ENCODE data around the gene MYH1. TPM values are rescaled to one million over a fixed set of nuclear protein-coding genes. Genes with fewer than 3 reads are reported as not detected.

Gene MYH1
- total and polyA plus RNA-seq, 9 of the 15 experiments (the other 6 are each of a cell fraction or from before 2014, with no cell fraction given), result not detected

- no peak for TF ChIP-seq RB1 (IDR thresholded peaks at IDR 0.05; ENCODE audit: low read depth)
- TF ChIP-seq ESRRB (CRISPR knock-in tag; IDR thresholded peaks at IDR 0.05; ENCODE audit: borderline replicate concordance), result no peak
Observed at GRCh38 chr17:10458701-10459100, 59.6 kb downstream of the MYH1 start (continued).

GRCh38 chr17:10457952-10458351 lies 60.4 kb downstream of the MYH1 start:
- intact Hi-C loops (cut with micrococcal nuclease), result no loop called here
- Histone ChIP-seq H3K27ac (ENCODE audit: extremely low read depth, low read depth, low read length) (no peak overlapping the region), H3K9me1 (ENCODE audit: control insufficient read depth, insufficient read depth, low read length) (no peaks in the 10 kb centered on the region), H3K4me1 (replicated peaks in 1 of 2; ENCODE audit: control insufficient read depth in 2 of 2, insufficient read depth in 2 of 2, low read length in 2 of 2) (no peaks in the 10 kb centered on the region), H2AFZ (ENCODE audit: low read depth, low read length) (no peak overlapping the region), H4K20me1 (replicated peaks; ENCODE audit: control insufficient read depth, insufficient read depth, low read length) (no peaks in the 10 kb centered on the region), H3K9ac (ENCODE audit: insufficient read depth in 1 of 2, low read depth in 2 of 2, low read length in 2 of 2) (no peak overlapping the region), H3K27me3 (ENCODE audit: control insufficient read depth in 2 of 2, insufficient read depth in 2 of 2, low read length in 2 of 2) (no peaks in the 10 kb centered on the region), H3K79me2 (ENCODE audit: control insufficient read depth, insufficient read depth, low read length) (no peaks in the 10 kb centered on the region), H3K4me2 (ENCODE audit: insufficient read depth, low read length) (no peak overlapping the region), H3K4me3 (no peak overlapping the region), H3K9me3 (replicated peaks; ENCODE audit: control insufficient read depth, insufficient read depth, low read depth, low read length) (no peaks in the 10 kb centered on the region), H3K36me3 (ENCODE audit: control insufficient read depth, insufficient read depth, low read length) (no peaks in the 10 kb centered on the region)
- BruUV-seq (replicated peaks), result no TSS peak
- ATAC-seq, result no peak
- no peak for FAIRE-seq
- in situ Hi-C loops (cut with MboI), result no loop called here
- DNase-seq (ENCODE audit: extremely low read depth in 1 of 4, low spot score in 3 of 4), result no peak
- ChIA-PET CTCF (ENCODE audit: low intra/inter-chr PET ratio) (no interaction called here), POLR2A (no interaction called here)
- 0% methylated on average over 1 of the region's 1 CpG for WGBS (ENCODE audit: insufficient coverage, low coverage, missing lambda C conversion rate)
- no peak for TF ChIP-seq MYC (IDR thresholded peaks at IDR 0.05; ENCODE audit: low read depth, low read length)
- TF ChIP-seq MYC (CRISPR knock-in tag; IDR thresholded peaks at IDR 0.05; ENCODE audit: borderline replicate concordance, low read depth), result no peak
- TF ChIP-seq GTF2E2 (tag; IDR thresholded peaks at IDR 0.05), result no peak
- TF ChIP-seq NFRKB (IDR thresholded peaks at IDR 0.05; ENCODE audit: low read depth), result no peak
- TF ChIP-seq XRCC4 (IDR thresholded peaks at IDR 0.05; ENCODE audit: extremely low read depth, insufficient read depth, insufficient read length), result no peak
- no peak for TF ChIP-seq NBN (IDR thresholded peaks at IDR 0.05; ENCODE audit: low read depth)
